NCI-H187 treated with DMSO at 0.1 percent for 48 hours (cell line): Measurements from ENCODE around the gene UBE2N.
A peak's percentile ranks its signal among the peaks of the same experiment; 100 is the strongest.

Experiments used
- DNase-seq: peaks from one replicate; lab custom pipeline; 2025; lab: John Stamatoyannopoulos, UW

Gene UBE2N

DNA sequence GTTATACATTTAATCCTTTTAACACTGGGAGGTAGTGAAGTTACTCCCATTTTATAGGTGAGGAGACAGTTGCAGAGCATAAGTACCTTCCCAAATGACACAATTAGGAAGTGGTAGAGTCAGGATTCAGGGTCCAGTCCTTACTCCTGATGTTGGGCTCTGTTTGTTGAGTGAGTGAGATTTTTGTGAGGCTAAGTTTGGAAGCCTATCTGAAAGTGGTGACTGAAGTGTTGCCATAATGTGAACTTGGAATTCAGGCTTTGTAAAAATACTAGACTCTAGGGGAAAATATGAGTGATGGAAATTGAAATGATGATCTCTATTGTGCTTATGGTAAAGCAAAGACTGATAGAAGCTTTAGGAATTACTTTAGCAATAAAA is 61.8 kb downstream of the UBE2N start:
- DNase-seq, result no peak

DNA sequence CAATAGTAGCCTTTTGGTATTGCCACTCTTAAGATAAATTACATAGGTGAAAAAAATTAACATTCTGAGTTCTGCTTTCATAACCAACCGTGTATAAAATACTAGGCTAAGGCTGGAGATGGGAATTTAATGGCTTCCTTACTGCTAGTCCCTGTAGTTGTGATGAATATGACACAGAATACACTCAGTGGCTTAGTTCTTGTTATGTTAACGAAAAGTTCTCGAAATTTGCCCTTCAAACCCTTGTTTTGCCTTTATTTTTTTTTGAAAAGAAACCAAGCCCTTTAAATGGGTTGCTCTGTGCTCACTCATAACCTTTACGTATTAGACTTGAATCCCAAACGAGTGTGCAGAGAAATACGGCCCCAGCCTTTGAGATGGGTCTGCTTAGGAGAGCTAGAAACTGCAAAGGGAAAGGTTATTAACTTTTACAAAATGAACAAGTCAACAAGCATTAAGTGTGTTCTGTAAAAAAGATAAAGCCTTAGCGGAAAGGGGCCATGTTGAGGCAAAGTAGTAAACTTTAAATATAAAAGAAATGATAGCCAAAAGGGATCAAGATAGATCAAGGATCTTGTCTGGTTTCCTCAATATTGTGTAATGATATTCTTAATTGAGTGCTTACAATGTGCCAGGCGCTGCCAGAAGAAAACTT is 62.3 kb downstream of the UBE2N start:
- DNase-seq, result no peak

DNA sequence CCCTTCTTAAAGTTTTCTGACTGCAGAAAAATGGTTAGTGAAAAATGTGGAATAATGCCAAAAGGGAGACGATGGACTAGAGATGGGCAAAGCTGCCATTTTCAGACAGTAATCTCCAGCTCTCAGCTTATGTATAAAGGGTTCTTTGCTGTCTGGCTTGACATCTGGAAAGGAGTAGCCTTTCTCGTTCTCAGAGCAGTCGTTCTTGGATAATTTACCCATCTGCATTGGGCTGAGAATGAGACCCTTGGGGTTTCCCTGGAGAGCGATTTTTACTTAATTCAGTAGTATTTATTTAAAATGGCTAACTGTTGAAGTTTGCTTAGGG is 62.8 kb downstream of the UBE2N start:
- no peak for DNase-seq

DNA sequence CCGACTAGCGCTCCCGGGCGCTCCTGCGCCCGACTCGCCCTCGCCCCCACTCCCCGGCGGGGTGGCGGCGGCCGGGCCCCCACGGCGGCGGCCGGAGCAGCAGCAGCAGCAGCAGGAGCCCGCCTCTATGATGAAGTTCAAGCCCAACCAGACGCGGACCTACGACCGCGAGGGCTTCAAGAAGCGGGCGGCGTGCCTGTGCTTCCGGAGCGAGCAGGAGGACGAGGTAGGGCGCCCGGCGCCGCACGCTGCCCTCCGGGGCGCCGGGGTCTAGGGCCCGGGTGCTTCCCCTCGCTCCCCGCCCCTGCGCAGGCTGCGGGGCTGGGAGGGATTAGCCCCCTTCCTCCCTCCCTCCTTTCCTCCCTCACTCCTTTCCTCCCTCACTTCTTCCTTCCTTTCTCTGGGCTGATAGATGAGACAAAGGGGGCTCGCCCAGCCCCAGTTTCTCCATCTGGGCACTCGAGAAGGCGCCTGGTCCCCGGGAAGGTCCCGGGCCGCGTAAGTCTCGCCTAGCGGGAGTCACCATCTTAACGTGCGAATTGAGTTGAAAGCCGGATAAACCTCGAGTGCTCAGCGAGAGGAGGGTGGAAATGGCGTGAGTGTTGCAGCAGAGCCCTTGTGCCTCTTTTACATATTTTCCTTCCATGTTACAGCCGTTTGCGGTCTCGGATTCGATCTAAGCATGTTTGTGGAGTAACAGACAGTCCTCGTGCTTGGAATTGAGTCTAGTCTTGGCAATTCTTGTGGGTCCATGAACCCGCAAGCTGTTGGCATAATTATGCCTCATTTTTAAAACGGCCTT is 63.4 kb downstream of the UBE2N start:
- DNase-seq, result peak; percentile 26

DNA sequence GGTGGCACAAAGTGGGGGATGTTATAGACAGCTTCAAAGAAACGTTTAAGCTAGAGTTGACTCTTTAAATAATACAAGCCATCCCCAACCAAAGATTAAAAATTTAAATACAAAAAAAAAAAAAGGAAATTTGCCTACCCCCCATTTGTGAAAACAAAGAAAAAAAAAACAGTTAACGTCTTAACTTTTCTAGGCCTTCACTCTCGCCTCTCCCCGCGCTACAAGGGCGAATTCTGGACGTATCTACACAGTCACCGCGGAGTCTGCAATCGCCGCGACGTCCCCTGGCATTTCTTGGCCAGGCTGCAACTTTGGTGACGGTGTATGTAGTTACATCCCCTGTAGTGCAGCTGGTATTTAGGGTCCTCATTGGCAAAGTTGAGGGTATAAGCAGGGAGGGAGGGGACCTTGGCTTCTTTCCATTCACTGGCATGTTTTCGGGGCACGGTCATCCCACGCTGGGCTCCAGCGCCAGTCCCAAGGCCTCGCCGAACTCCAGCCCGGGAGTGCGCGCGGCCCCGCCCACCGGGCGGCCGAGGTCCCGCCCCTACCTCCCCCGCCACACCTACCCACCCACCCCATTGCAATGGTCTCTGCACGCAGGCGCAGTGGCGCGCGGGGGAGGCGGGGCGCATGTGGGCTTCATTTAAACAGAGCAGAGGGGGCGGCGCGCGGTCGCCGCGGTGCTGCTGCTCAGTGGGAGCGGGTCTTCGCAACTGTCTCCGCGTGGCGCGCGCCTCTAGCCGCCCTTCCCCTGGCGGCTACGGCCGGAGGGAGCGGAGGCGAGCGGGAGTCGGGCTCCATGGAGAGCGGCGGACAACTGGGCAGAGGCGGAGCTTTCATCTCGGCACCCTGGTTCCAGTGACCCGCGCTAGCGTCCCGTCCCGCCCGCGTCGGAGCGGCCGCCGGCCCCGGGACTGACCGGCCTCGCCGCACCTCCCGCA is 64.2 kb downstream of the UBE2N start, which contains the start of gene NUDT4:
Gene NUDT4, plus strand, starts transcription at position 674 of the 944 bp plus-strand sequence. CDS start 398 bp downstream, outside the sequence.
- peak; percentile 47 for DNase-seq

DNA sequence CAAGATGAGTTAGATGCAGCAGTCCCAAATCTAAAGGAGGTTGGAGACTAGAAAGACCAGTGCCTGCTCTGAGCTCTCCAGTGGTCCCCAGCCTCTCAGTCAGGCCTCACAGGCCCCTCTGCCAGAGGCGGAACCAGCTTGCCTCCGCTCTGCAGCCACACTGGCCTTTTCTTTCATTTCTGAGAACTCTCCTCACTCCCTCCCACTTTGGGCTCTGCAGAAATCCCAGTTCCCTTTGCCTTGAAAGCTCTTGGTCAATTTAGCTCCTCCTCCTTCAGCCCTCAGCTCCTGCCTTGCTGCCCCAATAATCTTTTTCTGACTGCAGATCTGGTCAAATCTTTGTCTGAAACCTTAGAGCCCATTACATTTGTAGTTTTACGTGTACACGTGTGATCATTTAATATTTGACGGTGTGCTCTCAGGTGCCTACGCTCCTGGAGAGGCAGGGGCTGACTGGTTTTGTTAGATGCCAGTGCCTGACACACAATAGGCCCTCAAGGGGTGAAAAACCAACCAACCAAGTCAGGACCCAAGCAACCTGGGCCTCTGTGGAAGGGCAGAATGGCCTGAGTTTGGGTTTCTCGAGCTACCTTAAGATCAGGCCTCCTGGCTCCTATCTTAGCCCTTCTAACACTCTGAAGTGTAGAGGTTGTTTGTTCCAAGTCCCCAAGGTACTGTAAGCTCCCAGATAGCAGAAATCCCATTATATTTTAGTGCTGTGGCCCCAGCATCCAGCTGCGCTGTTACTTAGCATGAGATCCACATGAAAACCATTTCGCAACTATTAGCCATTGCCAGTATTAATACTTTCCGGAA is 65.1 kb downstream of the UBE2N start:
- no peak for DNase-seq

DNA sequence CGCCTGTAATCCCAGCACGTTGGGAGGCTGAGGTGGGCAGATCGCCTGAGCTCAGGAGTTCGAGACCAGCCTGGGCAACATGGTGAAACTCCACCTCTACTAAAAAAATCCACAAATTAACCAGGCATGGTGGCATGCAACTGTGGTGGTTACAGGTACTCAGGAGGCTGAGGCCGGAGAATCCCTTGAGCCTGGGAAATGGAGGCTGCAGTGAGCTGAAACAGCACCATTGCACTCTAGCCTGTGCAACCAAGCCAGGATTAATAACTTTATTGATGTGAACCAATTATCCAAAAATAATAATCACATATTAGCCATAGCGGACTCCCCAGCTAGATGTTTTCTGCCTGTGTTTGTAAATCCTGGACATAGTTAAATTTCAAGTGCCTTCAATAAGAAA is 65.8 kb downstream of the UBE2N start:
- DNase-seq, result no peak

DNA sequence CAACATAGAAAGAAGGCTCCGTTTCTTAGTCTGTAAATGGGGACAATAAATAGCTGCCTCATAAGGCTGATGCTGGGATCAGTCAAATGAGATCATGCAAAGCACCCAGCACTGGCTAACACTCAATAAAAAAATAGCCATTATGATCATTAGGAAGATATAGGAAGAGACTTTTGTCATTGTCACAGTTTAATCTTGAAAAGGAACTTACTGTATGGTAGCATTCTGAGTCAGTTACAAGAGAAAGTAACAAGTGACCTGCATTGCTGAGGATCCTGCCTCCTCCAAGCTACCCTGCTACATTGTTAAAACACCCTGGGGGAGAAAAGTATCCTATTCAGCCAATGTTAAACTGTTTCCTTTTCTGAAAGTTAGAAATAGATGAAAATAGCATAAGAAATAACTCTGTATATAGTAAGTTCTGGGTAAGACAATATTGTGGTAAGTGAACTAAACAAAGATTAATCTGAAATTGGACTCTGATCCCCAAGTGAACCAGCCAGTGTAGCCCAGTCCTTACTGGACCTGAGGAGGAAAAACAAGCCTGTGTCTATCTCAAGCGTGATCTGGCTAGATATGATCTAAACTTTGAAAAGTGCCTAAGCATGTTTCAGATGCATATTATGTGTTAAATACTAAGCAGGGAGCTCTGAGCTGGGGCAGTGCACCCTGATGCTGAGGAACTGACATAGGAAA is 67.6 kb downstream of the UBE2N start:
- DNase-seq, result no peak

DNA sequence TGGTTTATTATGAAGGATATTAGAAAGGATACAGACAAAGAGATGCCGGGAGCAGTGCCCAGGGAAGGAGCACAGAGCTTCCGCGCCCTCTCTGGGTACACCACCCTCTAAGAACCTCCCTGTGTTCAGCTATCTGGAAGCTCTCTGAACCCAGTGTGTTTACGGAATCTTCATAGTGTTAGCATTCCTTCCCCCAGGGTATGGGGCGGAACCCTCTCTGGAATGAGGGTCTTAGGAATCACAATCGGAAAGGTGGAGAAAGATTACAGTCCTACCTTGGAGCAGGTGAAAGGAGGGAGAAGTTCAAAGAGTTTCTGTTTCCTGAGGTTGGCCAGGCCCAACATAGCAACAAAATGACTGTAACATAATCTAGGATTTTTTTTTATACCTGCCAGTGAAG is 70.8 kb downstream of the UBE2N start:
- no peak for DNase-seq

DNA sequence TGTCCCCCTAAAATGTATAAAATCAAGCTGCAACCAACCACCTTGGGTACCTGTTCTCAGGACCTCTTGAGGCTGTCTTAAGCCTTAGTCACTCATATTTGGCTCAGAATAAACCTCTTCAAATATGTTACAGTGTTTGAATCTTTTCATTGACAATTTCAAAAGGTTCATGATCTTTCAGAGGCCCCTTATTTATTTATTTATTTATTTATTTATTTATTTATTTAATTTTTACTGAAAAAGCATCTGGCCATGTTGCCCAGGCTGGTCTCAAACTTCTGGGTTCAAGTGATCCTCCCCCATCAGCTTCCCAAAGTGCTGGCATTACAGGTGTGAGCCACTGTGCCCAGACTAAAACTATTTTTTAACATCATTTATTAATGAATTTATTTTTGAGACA is 72.2 kb downstream of the UBE2N start:
- DNase-seq, result no peak

DNA sequence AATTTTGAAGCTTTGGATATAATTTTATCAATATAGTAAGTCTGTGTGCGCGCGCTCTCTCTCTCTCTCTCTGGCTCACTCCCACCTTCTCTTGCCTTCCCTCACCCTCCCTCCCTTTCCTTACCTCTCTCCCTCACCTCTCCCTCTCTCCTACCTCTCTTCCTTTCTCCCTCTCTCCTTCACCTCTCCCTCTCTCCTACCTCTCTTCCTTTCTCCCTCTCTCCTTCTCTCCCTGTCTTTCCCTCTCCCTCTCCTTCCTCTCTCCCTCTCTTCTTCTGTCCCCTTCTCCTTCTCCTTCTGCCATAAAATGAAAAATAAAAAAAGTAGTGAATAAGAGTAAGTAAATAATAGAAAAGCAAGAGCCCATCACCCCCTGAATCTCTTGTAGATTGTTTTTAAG is 73.0 kb downstream of the UBE2N start:
- DNase-seq, result no peak

DNA sequence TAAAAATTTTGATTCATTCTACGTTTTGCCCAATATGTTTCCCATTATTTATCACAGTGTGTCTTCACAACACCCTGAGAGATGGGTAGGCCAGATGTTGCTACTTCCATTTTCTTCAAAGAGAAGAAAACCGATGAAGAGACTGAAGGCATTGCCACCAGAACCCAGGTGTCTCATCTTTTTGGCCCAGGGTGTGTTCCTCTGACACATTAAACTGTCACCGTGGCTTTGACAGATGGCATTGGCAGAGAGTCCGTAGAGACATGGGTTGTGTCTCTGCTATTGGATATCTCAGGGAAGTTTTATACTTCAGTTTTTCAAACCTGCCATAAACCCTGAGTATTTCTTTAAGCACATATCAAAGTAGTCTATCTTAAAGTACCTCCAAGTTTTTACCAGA is 75.3 kb downstream of the UBE2N start:
- DNase-seq, result no peak

DNA sequence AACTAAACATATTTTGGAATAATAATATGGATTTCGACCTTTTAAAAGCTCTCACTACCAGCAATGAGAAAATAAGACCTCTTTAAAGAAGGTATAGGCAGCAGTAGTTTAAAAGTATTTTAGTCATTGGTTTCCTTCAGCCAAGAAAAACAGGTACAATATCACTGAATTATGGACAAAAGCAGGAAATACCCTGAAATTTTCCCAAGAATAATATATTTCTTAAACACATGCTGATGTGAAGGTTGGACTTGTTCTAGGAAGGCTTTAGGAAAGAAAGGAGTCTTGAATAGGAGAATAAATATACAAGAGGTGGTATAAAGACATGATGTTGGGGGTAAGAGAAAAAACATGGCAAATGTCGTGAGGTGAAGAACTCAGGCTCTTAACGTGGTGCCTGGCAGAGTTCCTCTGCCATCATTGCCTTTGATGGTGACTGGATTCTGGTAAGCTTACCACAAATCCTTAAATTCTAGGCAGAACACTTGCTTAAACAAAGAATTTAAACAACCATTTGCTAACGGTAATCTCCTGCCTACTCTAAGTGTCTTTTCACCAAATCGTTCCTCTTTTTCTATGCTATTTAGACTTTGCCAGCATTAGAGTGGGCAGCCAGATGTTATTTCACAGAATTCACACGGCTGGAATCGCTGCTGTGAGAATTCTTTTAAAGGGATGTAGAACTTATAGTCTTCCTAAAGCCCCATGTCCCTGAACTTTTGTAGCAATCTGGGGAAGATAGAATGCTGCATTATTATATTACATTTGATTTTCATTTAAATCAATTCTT is 75.9 kb downstream of the UBE2N start:
- DNase-seq, result no peak

DNA sequence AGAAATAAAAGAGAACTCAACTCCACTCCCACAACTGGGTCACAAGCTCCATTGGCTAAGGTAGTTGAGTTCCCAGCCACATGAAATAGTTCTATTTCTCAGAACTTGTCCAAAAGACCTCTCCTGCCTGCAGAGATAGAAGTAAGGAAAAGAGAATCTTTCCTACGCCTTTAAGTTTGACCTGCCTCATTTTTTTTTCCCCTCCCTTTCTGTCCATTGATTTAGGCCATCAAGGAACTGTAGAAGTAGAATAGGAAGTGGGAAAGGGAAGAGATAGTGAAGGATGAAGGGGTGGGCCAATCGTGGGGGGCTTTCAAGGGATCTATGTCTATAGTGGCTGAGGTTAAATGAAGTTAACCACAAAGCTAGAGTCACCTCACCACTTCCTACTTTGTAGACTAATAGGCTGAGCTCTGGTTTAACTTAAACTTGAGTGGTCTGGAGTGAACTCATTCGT is 77.9 kb downstream of the UBE2N start:
- no peak for DNase-seq

DNA sequence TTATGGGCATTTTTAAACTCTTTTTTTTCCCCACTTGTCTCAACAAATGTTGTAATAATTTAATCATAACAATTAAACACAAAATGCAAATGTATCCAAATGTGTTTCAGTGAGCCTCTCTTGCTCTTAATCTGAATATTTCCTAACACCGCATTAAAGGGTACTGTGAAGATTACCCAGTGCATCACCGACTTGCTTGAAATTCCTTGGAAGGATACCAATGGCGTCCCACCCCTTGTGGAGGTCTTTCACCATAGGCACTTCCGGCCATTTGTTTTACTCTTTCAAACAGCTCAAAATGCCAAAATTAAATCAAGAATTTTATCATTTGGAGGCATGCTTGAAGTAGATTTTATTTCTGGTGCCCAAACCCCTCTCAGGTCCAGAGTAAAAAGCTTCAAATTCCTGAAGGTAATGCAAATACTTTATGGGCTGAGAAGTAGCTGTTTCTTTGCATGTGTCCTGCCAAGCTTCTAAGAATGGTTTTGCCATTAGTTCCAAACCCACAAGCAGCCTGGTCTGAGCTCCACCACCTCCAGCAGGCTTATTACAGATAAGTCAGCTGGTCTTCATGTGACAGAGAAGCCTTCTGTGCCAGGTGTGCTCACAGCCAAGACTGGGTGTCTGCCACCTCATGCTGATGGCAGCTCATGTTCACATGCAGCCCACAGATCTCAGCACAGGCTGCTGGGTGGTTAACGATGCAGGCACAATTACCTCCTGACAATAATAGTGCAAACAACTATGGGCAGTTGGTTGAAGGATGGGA is 80.4 kb downstream of the UBE2N start:
- DNase-seq, result no peak

DNA sequence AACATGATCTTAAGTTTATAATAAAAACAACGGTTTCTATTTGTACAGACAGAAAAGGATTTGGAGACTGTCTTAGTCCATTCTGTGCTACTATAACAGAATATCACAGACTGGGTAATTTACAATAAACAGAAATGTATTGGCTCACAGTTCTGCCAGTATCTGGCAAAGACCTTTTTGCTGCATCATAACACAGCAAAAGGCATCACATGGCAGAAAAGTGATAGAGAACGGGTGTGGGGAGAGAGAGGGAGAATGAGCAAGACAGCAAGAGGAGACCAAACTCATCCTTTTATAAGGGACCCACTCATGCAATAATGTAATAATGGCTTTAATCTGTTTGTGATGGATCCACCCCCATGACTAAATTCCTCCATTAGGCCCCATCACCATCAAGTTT is 81.1 kb downstream of the UBE2N start:
- DNase-seq, result no peak

DNA sequence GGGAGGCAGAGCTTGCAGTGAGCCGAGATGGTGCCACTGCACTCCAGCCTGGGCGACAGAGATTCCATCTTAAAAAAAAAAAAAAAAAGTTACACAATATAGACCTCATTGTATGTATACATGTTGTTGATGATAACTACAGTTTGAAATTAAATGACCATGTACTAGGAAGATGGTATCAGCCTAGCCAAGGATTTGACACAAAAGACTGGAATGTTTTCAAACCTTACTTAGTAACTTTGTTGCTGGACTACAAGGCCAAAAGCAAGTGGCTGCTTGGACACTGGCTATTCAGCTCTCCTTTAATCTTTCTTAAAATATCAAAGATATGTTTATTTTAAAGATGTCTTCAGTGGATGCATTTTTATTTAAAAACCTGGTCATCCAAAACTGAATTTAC is 82.9 kb downstream of the UBE2N start:
- DNase-seq, result no peak

DNA sequence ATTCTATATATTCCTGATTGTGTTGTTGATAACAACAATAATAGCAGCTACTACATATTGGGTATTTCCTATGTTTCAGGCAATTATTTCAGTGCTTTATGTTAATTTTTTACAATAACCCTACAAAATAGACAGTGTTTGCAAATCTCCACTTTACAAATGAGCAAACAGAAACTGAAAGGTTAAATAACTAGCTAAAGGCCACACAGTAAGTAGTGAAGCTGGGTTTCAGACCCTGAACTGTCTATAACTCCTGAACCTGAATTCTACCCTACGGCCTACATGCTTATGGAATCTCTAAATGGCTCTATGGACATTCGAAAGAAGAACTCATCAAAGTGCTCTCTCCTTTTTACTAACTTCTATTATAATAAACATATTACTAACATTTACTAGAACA is 83.7 kb downstream of the UBE2N start:
- DNase-seq, result no peak

DNA sequence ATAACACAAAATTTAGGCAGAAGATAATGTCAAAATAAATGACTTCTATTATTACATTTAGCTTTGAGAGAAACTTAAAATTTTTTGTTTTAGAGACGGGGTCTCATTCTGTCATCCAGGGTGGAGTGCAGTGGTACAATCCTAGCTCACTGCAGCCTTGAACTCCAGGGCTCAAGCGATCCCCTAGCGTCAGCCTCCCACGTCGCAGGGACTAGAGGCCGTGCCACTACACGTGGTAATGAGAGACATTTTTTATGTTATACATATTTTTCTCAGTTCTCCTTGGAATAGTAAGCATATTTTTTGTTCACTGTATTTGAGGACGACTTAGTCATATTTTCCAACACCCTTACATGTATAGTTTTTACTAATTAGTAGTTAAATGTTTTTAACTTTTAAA is 85.5 kb downstream of the UBE2N start:
- DNase-seq, result no peak
